ENCODE data around the gene ASH1L. TPM values are rescaled to one million over a fixed set of nuclear protein-coding genes. Genes with fewer than 3 reads are reported as not detected.

Gene ASH1L
- total and polyA plus RNA-seq, 2 donors (not counting 3 experiments of a cell fraction or from before 2014, with no cell fraction given) = 11.6 to 29.2 TPM

DNA sequence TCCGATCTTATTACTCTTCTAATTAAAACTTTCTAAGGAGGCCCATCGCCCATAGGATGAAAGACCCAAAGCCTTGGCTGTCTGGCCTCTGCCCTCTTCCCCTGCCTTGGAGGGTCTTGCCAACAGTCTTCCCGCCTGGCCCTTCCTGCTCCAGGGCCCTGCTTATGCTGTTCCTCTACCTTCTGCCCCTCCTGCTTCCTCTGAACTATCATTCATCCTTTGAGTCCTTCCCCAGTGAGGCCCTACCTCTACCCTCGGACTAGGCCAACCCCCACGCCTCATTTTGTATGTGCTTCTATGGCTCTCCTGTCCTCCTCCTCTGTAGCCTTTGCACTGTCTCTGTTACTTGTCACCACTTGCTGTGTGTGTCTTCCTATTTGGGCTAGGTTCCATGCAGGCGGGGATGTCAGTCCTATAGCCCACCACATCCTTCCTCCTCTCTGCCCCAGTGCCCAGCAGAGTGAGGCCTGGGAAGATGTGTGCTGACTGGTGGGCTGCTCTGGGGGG lies 236.5 kb downstream of the ASH1L start:
- H3K36me3 ChIP-seq (ENCODE audit: control insufficient read depth in 2 of 2, extremely low read depth in 1 of 2, insufficient read depth in 2 of 2, low read length in 2 of 2) = peaks cover 2 to 20% of the 10 kb centered on the region in 2 experiments
- no peak for TF ChIP-seq EZH2 (IDR thresholded peaks at IDR 0.05; ENCODE audit: borderline replicate concordance, low read depth, low read length, severe bottlenecking)
- no peak for TF ChIP-seq POLR2A (IDR thresholded peaks at IDR 0.05; ENCODE audit: low read depth, low read length)
- TF ChIP-seq GATA2 (IDR thresholded peaks at IDR 0.05; ENCODE audit: insufficient read depth, insufficient read length, low read depth, low read length) = no peak
- TF ChIP-seq JUN (IDR thresholded peaks at IDR 0.05; ENCODE audit: borderline replicate concordance, insufficient read depth, insufficient read length, low read depth) = no peak
- no peak for TF ChIP-seq FOS (IDR thresholded peaks at IDR 0.05; ENCODE audit: borderline replicate concordance, insufficient read depth, low read length)
- no peak for TF ChIP-seq MYC (IDR thresholded peaks at IDR 0.05; ENCODE audit: low read depth, low read length)
- no peak for TF ChIP-seq POLR2AphosphoS5 (IDR thresholded peaks at IDR 0.05; ENCODE audit: insufficient read depth, low read depth, low read length)
- TF ChIP-seq, protein P1, sequence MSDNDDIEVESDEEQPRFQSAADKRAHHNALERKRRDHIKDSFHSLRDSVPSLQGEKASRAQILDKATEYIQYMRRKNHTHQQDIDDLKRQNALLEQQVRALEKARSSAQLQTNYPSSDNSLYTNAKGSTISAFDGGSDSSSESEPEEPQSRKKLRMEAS (IDR thresholded peaks at IDR 0.05; ENCODE audit: insufficient read depth, insufficient read length) = no peak
- TF ChIP-seq, protein P2, sequence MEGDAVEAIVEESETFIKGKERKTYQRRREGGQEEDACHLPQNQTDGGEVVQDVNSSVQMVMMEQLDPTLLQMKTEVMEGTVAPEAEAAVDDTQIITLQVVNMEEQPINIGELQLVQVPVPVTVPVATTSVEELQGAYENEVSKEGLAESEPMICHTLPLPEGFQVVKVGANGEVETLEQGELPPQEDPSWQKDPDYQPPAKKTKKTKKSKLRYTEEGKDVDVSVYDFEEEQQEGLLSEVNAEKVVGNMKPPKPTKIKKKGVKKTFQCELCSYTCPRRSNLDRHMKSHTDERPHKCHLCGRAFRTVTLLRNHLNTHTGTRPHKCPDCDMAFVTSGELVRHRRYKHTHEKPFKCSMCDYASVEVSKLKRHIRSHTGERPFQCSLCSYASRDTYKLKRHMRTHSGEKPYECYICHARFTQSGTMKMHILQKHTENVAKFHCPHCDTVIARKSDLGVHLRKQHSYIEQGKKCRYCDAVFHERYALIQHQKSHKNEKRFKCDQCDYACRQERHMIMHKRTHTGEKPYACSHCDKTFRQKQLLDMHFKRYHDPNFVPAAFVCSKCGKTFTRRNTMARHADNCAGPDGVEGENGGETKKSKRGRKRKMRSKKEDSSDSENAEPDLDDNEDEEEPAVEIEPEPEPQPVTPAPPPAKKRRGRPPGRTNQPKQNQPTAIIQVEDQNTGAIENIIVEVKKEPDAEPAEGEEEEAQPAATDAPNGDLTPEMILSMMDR (IDR thresholded peaks at IDR 0.05; ENCODE audit: extremely low read depth in 1 of 2, insufficient read depth in 1 of 2, low read depth in 1 of 2, low read length in 2 of 2) = no peak
- intact Hi-C loops (cut with micrococcal nuclease) = no loop called here
- DNase-seq (ENCODE audit: low read depth, low spot score) (no peak), FAIRE-seq (no peak)
- no peak overlapping the region for H2AFZ ChIP-seq (ENCODE audit: low read depth, low read length)
- no peak overlapping the region for H3K4me3 ChIP-seq (replicated peaks in 1 of 3; ENCODE audit: insufficient read depth in 1 of 3, low read depth in 1 of 3, low read length in 3 of 3)
- POLR2A ChIA-PET = no interaction called here
- H3K4me2 ChIP-seq (ENCODE audit: insufficient read depth, low read length) = no peak overlapping the region
- peaks cover 26% of the 10 kb centered on the region for H3K4me1 ChIP-seq (ENCODE audit: control insufficient read depth, extremely low read depth, insufficient read depth, low read length)
- no TSS peak for BruUV-seq (replicated peaks)
- dilution Hi-C loops (cut with MboI; ENCODE audit: extremely low pct_ligation_motif_present, low sequenced_read_pairs) = no loop called here
- H3K9me1 ChIP-seq (replicated peaks; ENCODE audit: control insufficient read depth, extremely low read depth, insufficient read depth, low read length) = no peaks in the 10 kb centered on the region
- H3K9me3 ChIP-seq (replicated peaks; ENCODE audit: control insufficient read depth, insufficient read depth, low read length) = no peaks in the 10 kb centered on the region
- H3K27ac ChIP-seq (ENCODE audit: insufficient read depth, low read depth, low read length) = no peak overlapping the region
- no peaks in the 10 kb centered on the region for H3K27me3 ChIP-seq (ENCODE audit: control insufficient read depth in 2 of 2, insufficient read depth in 2 of 2, low read length in 2 of 2)
- no peak overlapping the region for H3K9ac ChIP-seq (replicated peaks; ENCODE audit: extremely low read depth, insufficient read depth, low read length)
- no peaks in the 10 kb centered on the region for H4K20me1 ChIP-seq (replicated peaks; ENCODE audit: control insufficient read depth, extremely low read depth, insufficient read depth, low read length)
- CTCF ChIA-PET = interaction anchor here (1.3 to 7.2 kb wide), 2 partner anchors 76 kb away, joined by 6 to 115 read pairs; no protein-coding TSS in a partner anchor
- H3K79me2 ChIP-seq (ENCODE audit: control insufficient read depth, insufficient read depth, low read length) = no peaks in the 10 kb centered on the region

Measured in endothelial cell of umbilical vein (primary cell).